ENCODE measurements around the gene PCDH15. TPM values are rescaled to one million over a fixed set of nuclear protein-coding genes. Genes with fewer than 3 reads are reported as not detected.

PCDH15 gene
- total RNA-seq, 1 experiment from 2014 or later: 0.61 TPM

GRCh38 chr10:54060572-54060971, 740.5 kb downstream of the PCDH15 start:
- no peaks in the 10 kb centered on the region for H4K20me1 ChIP-seq (ENCODE audit: control insufficient read depth, insufficient read depth, insufficient read length)
- no CpG with 5 or more reads among the region's 5 CpGs for WGBS (ENCODE audit: extremely low coverage, insufficient read length, low lambda C conversion rate)
- H3K4ac ChIP-seq (ENCODE audit: low read depth, low read length): no peak overlapping the region
- Mint-ChIP-seq H3K36me3 (ENCODE audit: insufficient read depth in 1 of 3, low read depth in 3 of 3) (peaks cover 20 to 25% (median 22%) of the 10 kb centered on the region in 3 experiments), H3K27ac (no peak overlapping the region), H3K9me3 (peaks cover 28 to 31% of the 10 kb centered on the region in 2 experiments), H3K27me3 (ENCODE audit: low read depth) (no peaks in the 10 kb centered on the region; the same call in 1 of the 2 replicates), H3K4me3 (no peak overlapping the region), H3K4me1 (no peaks in the 10 kb centered on the region)
- no peak overlapping the region for H3T11ph ChIP-seq (ENCODE audit: low read length)
- no peak overlapping the region for H3K14ac ChIP-seq (ENCODE audit: insufficient read depth, low read length)
- no peak for DNase-seq
- TF ChIP-seq CTCF (conservative IDR thresholded peaks at IDR 0.05): no peak
- H2AFZ ChIP-seq (ENCODE audit: low read length): no peak overlapping the region
- H2BK5ac ChIP-seq (ENCODE audit: insufficient read length, low read length): no peak overlapping the region
- no peak overlapping the region for H2BK20ac ChIP-seq (ENCODE audit: low read depth, low read length, poor library complexity, severe bottlenecking)
- no peaks in the 10 kb centered on the region for H3K27me3 ChIP-seq (ENCODE audit: insufficient read depth, low read length)
- H3K79me1 ChIP-seq (ENCODE audit: insufficient read depth, low read depth, low read length, poor library complexity, severe bottlenecking): no peaks in the 10 kb centered on the region
- H2BK12ac ChIP-seq (ENCODE audit: insufficient read length, low read depth, low read length): no peak overlapping the region
- H3K79me2 ChIP-seq (ENCODE audit: insufficient read depth, low read length): no peaks in the 10 kb centered on the region
- H3K9ac ChIP-seq (ENCODE audit: extremely low read depth, insufficient read length, low read length): no peak overlapping the region
- no peaks in the 10 kb centered on the region for H3K4me1 ChIP-seq (ENCODE audit: insufficient read depth, low read length)
- no peaks in the 10 kb centered on the region for H3K23me2 ChIP-seq (ENCODE audit: insufficient read length, low read depth, low read length, poor library complexity, severe bottlenecking)
- H3K27ac ChIP-seq (ENCODE audit: insufficient read length, low read depth, low read length): no peak overlapping the region
- no peak overlapping the region for H4K91ac ChIP-seq (ENCODE audit: insufficient read length, low read depth, low read length)
- no peak overlapping the region for H3K23ac ChIP-seq (ENCODE audit: insufficient read length, low read depth, low read length)
- H4K5ac ChIP-seq (ENCODE audit: insufficient read length, low read depth, low read length): no peak overlapping the region
- peaks cover 16% of the 10 kb centered on the region for H3K9me3 ChIP-seq (ENCODE audit: control insufficient read depth, low read depth, low read length)
- no peak overlapping the region for H3K56ac ChIP-seq (ENCODE audit: insufficient read length, low read depth, low read length)
- no peak overlapping the region for H3K4me2 ChIP-seq (ENCODE audit: insufficient read depth, insufficient read length, low read length)
- H2AK5ac ChIP-seq (ENCODE audit: insufficient read length, low read length): no peak overlapping the region
- H3K18ac ChIP-seq (ENCODE audit: insufficient read length, low read depth, low read length): no peak overlapping the region
- H2BK120ac ChIP-seq (ENCODE audit: low read depth, low read length, poor library complexity, severe bottlenecking): no peak overlapping the region
- no peak overlapping the region for H2BK15ac ChIP-seq (ENCODE audit: low read depth, low read length)
- H4K8ac ChIP-seq (replicated peaks; ENCODE audit: insufficient read length, low read depth, low read length): no peak overlapping the region

Measured in H9 (cell line).